HEK293 (cell line): ENCODE data around the gene CXorf58.

Experiments used
- CTCF ChIA-PET: fragments of 350-600 bp; formaldehyde crosslinking; extraction: SDS; loops from one replicate; lab custom pipeline; 2021; ENCODE audit warnings: antibody characterized with exemption; lab: Yijun Ruan, JAX
- POLR2A ChIA-PET: fragments of 300-600 bp; formaldehyde crosslinking; extraction: SDS; loops from one replicate; lab custom pipeline; 2020; ENCODE audit warnings: antibody characterized with exemption, inconsistent platforms; lab: Yijun Ruan, JAX
- H3K27ac ChIP-seq: fragments of 200-500 bp; sonication (Bioruptor generic); 2 replicates; pipeline ENCODE4 v1.5.1; 2014; ENCODE audit warnings: low read depth, low read length, control low read depth, inconsistent platforms; ENCODE audit errors: extremely low read depth
- H3K36me3 ChIP-seq, 2 experiments: fragments of 200-500 bp in 1 of 2; sonication (Bioruptor generic) in 1 of 2; 1 replicate in 1 of 2; 2 replicates in 1 of 2; pipeline ENCODE4 v1.5.1; 2014 to 2017; ENCODE audit warnings: inconsistent platforms in 2 of 2, low read length in 2 of 2; ENCODE audit not compliant: control insufficient read depth in 2 of 2, insufficient read depth in 1 of 2
- H3K4me1 ChIP-seq: fragments of 200-500 bp; sonication (Bioruptor generic); 2 replicates; pipeline ENCODE4 v1.5.1; 2014; ENCODE audit warnings: mild to moderate bottlenecking, low read length, inconsistent platforms; ENCODE audit not compliant: control insufficient read depth, insufficient read depth
- H3K4me3 ChIP-seq: 2 replicates; pipeline ENCODE4 v1.5.1; 2011; ENCODE audit warnings: low read depth, mild to moderate bottlenecking, control low read depth, low read length, moderate library complexity
- H3K9me3 ChIP-seq: fragments of 200-500 bp; sonication (Bioruptor generic); 2 replicates; pipeline ENCODE4 v1.5.1; 2014; ENCODE audit warnings: low read depth, low read length, inconsistent platforms; ENCODE audit not compliant: control insufficient read depth, insufficient read depth
- EGR2 ChIP-seq: fragments of 450-650 bp; formaldehyde crosslinking; IDR thresholded peaks from 2 replicates; pipeline ENCODE4 v1.5.1; 2016; ENCODE audit warnings: low read depth, missing biosample characterization, missing genetic modification characterization
- PATZ1 ChIP-seq: fragments of 450-650 bp; formaldehyde crosslinking; IDR thresholded peaks from 2 replicates; pipeline ENCODE4 v1.5.1; 2016; ENCODE audit warnings: missing biosample characterization, missing genetic modification characterization
- PRDM6 ChIP-seq: fragments of 450-650 bp; formaldehyde crosslinking; IDR thresholded peaks from 2 replicates; pipeline ENCODE4 v1.5.1; 2017; ENCODE audit warnings: missing biosample characterization, missing genetic modification characterization
- WT1 ChIP-seq: fragments of 450-650 bp; formaldehyde crosslinking; IDR thresholded peaks from 2 replicates; pipeline ENCODE4 v1.5.1; 2016; ENCODE audit warnings: missing biosample characterization, missing genetic modification characterization
- ZNF114 ChIP-seq: fragments of 450-650 bp; formaldehyde crosslinking; IDR thresholded peaks from 2 replicates; pipeline ENCODE4 v1.5.0; 2017; ENCODE audit warnings: missing biosample characterization, missing genetic modification characterization
- ZNF184 ChIP-seq: fragments of 450-650 bp; IDR thresholded peaks from 2 replicates; pipeline ENCODE4 v1.5.1; 2018; ENCODE audit warnings: missing biosample characterization, mild to moderate bottlenecking, missing genetic modification characterization
- ZNF211 ChIP-seq: fragments of 450-650 bp; formaldehyde crosslinking; IDR thresholded peaks from 2 replicates; pipeline ENCODE4 v1.5.1; 2016; ENCODE audit warnings: low read depth, missing biosample characterization, missing genetic modification characterization
- ZNF302 ChIP-seq: fragments of 450-650 bp; formaldehyde crosslinking; IDR thresholded peaks from 2 replicates; pipeline ENCODE4 v1.5.1; 2016; ENCODE audit warnings: missing biosample characterization, missing genetic modification characterization, low read depth
- ZNF362 ChIP-seq: fragments of 450-650 bp; formaldehyde crosslinking; IDR thresholded peaks from 2 replicates; pipeline ENCODE4 v1.5.1; 2016; ENCODE audit warnings: missing biosample characterization, missing genetic modification characterization
- ZNF449 ChIP-seq: fragments of 450-650 bp; formaldehyde crosslinking; IDR thresholded peaks from 2 replicates; pipeline ENCODE4 v1.5.1; 2017; ENCODE audit warnings: missing biosample characterization, mild to moderate bottlenecking, missing genetic modification characterization, moderate library complexity
- ZNF548 ChIP-seq: fragments of 450-650 bp; formaldehyde crosslinking; IDR thresholded peaks from 2 replicates; pipeline ENCODE4 v1.5.1; 2016; ENCODE audit warnings: missing biosample characterization, missing genetic modification characterization
- ZNF560 ChIP-seq: fragments of 450-650 bp; formaldehyde crosslinking; IDR thresholded peaks from 2 replicates; pipeline ENCODE4 v1.5.1; 2017; ENCODE audit warnings: missing biosample characterization, missing genetic modification characterization, borderline replicate concordance
- ZNF626 ChIP-seq: fragments of 450-650 bp; sonication (Bioruptor Pico); formaldehyde crosslinking; IDR thresholded peaks from 2 replicates; pipeline ENCODE4 v1.5.1; 2018; ENCODE audit warnings: missing biosample characterization, missing genetic modification characterization, inconsistent platforms
- ZSCAN18 ChIP-seq: fragments of 450-650 bp; formaldehyde crosslinking; IDR thresholded peaks from 2 replicates; pipeline ENCODE4 v1.5.1; 2016; ENCODE audit warnings: missing biosample characterization, missing genetic modification characterization

CXorf58 gene

GRCh38 chrX:23938690-23939089 is 30.9 kb downstream of the CXorf58 start:
- Histone ChIP-seq H3K4me1 (no peaks in the 10 kb centered on the region; the same call in 1 of the 2 replicates), H3K36me3 (no peaks in the 10 kb centered on the region), H3K27ac (no peak overlapping the region), H3K9me3 (no peaks in the 10 kb centered on the region), H3K4me3 (no peak overlapping the region)
- ChIA-PET POLR2A (no interaction called here), CTCF (interaction anchor here (0.6 to 1.6 kb wide), 3 partner anchors 18 to 115 kb away, joined by 4 to 8 read pairs (median 4); no protein-coding TSS in a partner anchor)
- TF ChIP-seq PRDM6 (peak; percentile 54; the same call in 1 of the 2 replicates), ZNF302 (tag by site-specific recombination) (no peak), ZNF449 (tag by site-specific recombination) (no peak)

- TF ChIP-seq ZNF548 (tag by site-specific recombination): no peak
- no peak for TF ChIP-seq WT1 (tag by site-specific recombination)
- no peak for TF ChIP-seq ZNF211 (tag by site-specific recombination)
- TF ChIP-seq ZNF184 (tag by site-specific recombination): no peak
- TF ChIP-seq ZNF626 (tag by site-specific recombination): no peak
- TF ChIP-seq ZNF560 (tag by site-specific recombination): no peak
- no peak for TF ChIP-seq ZSCAN18
- no peak for TF ChIP-seq EGR2
- no peak for TF ChIP-seq ZNF302 (tag by site-specific recombination)
- TF ChIP-seq ZNF114 (tag by site-specific recombination): no peak
- no peak for TF ChIP-seq PATZ1 (tag by site-specific recombination)
- TF ChIP-seq ZNF362 (tag by site-specific recombination): no peak
- CTCF ChIA-PET: no interaction called here
- Histone ChIP-seq H3K4me1 (no peaks in the 10 kb centered on the region; the same call in 1 of the 2 replicates), H3K36me3 (no peaks in the 10 kb centered on the region), H3K9me3 (no peaks in the 10 kb centered on the region), H3K4me3 (no peak overlapping the region), H3K27ac (no peak overlapping the region)
- POLR2A ChIA-PET: no interaction called here
Measured at GRCh38 chrX:23939203-23939602, 31.4 kb downstream of the CXorf58 start.
